PC-9 (cell line): ENCODE measurements around the gene NSL1.

Experiments
- EZH2 ChIP-seq: fragments of 200-600 bp; sonication (generic); IDR thresholded peaks from 2 replicates; pipeline ENCODE4 v1.8.0; 2017; ENCODE audit warnings: antibody characterized with exemption, low read depth
- TF ChIP-seq, protein P1 (sequence below): fragments of 200-600 bp; sonication (generic); conservative IDR thresholded peaks from 2 replicates; pipeline ENCODE4 v1.6.1; 2017; ENCODE audit warnings: mixed run types, antibody characterized with exemption, mild to moderate bottlenecking, moderate library complexity

DNA sequence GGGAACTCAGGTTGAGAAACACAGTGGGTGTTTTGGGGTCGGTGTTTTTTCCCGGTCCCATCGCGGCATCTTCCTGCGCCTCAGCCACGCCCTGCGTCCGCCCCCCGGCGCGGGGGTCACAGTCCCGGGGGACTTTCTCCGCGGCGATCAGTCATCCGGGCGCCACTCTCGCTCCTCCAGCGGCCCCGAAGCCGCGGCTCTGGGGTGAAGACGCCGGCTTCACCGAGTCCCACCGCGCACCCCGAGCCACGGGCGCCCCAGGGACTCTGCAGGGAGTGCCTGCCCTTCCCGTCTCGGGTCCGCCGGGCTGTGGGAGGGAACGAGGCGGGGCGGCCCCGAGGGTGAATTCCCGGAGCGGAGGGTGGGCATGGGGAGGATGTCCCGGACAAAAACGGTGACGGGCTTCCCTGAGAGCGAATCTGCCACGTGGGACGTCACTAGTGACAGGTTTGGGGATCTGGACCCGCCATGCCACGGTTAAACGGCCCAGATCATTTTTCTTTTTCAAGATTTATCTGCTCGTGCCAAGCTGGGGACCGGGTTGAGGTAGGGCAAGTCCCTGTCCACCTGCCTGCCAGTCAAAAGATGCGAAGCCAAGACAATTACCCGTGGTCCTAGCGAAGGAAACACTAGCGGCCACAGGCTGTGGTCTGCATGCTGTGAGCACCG, 91.2 kb downstream of the NSL1 start:
- TF ChIP-seq, protein P1, sequence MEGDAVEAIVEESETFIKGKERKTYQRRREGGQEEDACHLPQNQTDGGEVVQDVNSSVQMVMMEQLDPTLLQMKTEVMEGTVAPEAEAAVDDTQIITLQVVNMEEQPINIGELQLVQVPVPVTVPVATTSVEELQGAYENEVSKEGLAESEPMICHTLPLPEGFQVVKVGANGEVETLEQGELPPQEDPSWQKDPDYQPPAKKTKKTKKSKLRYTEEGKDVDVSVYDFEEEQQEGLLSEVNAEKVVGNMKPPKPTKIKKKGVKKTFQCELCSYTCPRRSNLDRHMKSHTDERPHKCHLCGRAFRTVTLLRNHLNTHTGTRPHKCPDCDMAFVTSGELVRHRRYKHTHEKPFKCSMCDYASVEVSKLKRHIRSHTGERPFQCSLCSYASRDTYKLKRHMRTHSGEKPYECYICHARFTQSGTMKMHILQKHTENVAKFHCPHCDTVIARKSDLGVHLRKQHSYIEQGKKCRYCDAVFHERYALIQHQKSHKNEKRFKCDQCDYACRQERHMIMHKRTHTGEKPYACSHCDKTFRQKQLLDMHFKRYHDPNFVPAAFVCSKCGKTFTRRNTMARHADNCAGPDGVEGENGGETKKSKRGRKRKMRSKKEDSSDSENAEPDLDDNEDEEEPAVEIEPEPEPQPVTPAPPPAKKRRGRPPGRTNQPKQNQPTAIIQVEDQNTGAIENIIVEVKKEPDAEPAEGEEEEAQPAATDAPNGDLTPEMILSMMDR: no peak
- no peak for TF ChIP-seq EZH2
